Endodermal cell (in vitro differentiated cells): ENCODE data around the gene MACROD2. TPM values are rescaled to one million over a fixed set of nuclear protein-coding genes. Genes with fewer than 3 reads are reported as not detected.

Experiments
- DNase-seq: peaks from one replicate; pipeline ENCODE4 v3.0.0-alpha.2; 2017
- H3K27ac ChIP-seq: 2 replicates; pipeline ENCODE4 v1.5.1; 2013; ENCODE audit warnings: mild to moderate bottlenecking, low read depth, low read length, moderate library complexity
- H3K27me3 ChIP-seq: 2 replicates; pipeline ENCODE4 v1.6.1; 2013; ENCODE audit warnings: mild to moderate bottlenecking, low read length, moderate library complexity; ENCODE audit not compliant: insufficient read depth, control insufficient read depth, poor library complexity, severe bottlenecking
- H3K36me3 ChIP-seq: 2 replicates; pipeline ENCODE4 v1.7.0; 2013; ENCODE audit warnings: mild to moderate bottlenecking, low read length, moderate library complexity; ENCODE audit not compliant: control insufficient read depth, insufficient read depth
- H3K4me1 ChIP-seq: one replicate; pipeline ENCODE4 v1.7.0; 2013; ENCODE audit warnings: low read length; ENCODE audit not compliant: control insufficient read depth, insufficient read depth
- H3K4me3 ChIP-seq: 2 replicates; pipeline ENCODE4 v1.5.1; 2013; ENCODE audit warnings: mild to moderate bottlenecking, low read length, moderate library complexity
- H3K9ac ChIP-seq: 2 replicates; pipeline ENCODE4 v1.6.1; 2013; ENCODE audit warnings: mild to moderate bottlenecking, low read length, moderate library complexity; ENCODE audit not compliant: poor library complexity, severe bottlenecking; ENCODE audit errors: extremely low read depth
- H3K9me3 ChIP-seq: 2 replicates; pipeline ENCODE4 v1.6.1; 2013; ENCODE audit warnings: mild to moderate bottlenecking, low read length, moderate library complexity; ENCODE audit not compliant: control insufficient read depth
- H3K27ac Mint-ChIP-seq: 2 replicates; pipeline ENCODE4 v1.8.0; 2020; ENCODE audit warnings: mixed read lengths
- H3K27me3 Mint-ChIP-seq: 2 replicates; pipeline ENCODE4 v1.8.0; 2021; ENCODE audit warnings: mild to moderate bottlenecking, mixed read lengths; ENCODE audit not compliant: insufficient read depth
- H3K36me3 Mint-ChIP-seq: 2 replicates; pipeline ENCODE4 v1.8.0; 2020; ENCODE audit warnings: low read depth, mixed read lengths
- H3K4me1 Mint-ChIP-seq: 2 replicates; pipeline ENCODE4 v1.8.0; 2020; ENCODE audit warnings: mixed read lengths
- H3K4me3 Mint-ChIP-seq: 2 replicates; pipeline ENCODE4 v1.8.0; 2020; ENCODE audit warnings: mild to moderate bottlenecking, moderate library complexity, mixed read lengths
- H3K9me3 Mint-ChIP-seq: 2 replicates; pipeline ENCODE4 v1.8.0; 2020; ENCODE audit warnings: mild to moderate bottlenecking, mixed read lengths
- CTCF ChIP-seq: fragments of 200-600 bp; sonication (generic); conservative IDR thresholded peaks from 2 replicates; pipeline ENCODE4 v1.5.0; 2021; ENCODE audit warnings: antibody characterized with exemption, mild to moderate bottlenecking
- WGBS, 2 experiments: methylation state at CpG; one replicate each; pipeline versions ENCODE4 v1.1.5 to v1.1.7; 2013; ENCODE audit warnings: missing lambda C conversion rate in 2 of 2, mixed read lengths in 1 of 2; ENCODE audit not compliant: insufficient coverage in 1 of 2, insufficient read length in 1 of 2; 5-methylcytosine and 5-hydroxymethylcytosine counted together
- long read RNA-seq, 4 experiments: library from polyadenylated mRNA in 2 of 4; library from RNA in 1 of 4; library from capped mRNA in 1 of 4; stranded (forward) in 3 of 4; unstranded in 1 of 4; transcript quantifications; one replicate each; pipeline ENCODE4 v2.0.0, GENCODE V29; 2020 to 2021; ENCODE audit warnings: inconsistent platforms in 1 of 4
- polyA plus RNA-seq, 2 experiments: library from polyadenylated mRNA; stranded (reverse); fragments of 50-300 nt; gene quantifications; one replicate each; pipeline ENCODE4 v1.2.3, GENCODE V29; 2013
- total RNA-seq, 2 donors: library from RNA; stranded (reverse); fragmentation: NEBNext Ultra II Directional in 1 of 2; extraction: Animal tissue kit (Norgen Biotek cat#: 25700) in 1 of 2; gene quantifications; 2 replicates in 1 of 2; 3 replicates in 1 of 2; pipeline ENCODE4 v1.2.1, GENCODE V29; 2021

Gene MACROD2
- 1 to 10 TPM; 2.3 to 4.8 TPM for total RNA-seq
- 3.7 TPM for polyA plus RNA-seq (2013, experiment 1 of 2)
- polyA plus RNA-seq (2013, experiment 2 of 2) = 5.5 TPM
- long read RNA-seq, experiment 1 = 0 reads
- long read RNA-seq, experiment 2, partial matches to known transcripts = 0 of 8 reads
- long read RNA-seq, experiment 2, other reads (novel, unspliced or antisense) = 6 of 8 reads
- long read RNA-seq, experiment 3, partial matches to known transcripts = 0 of 3 reads
- long read RNA-seq, experiment 3, other reads (novel, unspliced or antisense) = 3 of 3 reads
- long read RNA-seq, experiment 4, partial matches to known transcripts = 0 of 2 reads
- long read RNA-seq, experiment 4, other reads (novel, unspliced or antisense) = 2 of 2 reads

DNA sequence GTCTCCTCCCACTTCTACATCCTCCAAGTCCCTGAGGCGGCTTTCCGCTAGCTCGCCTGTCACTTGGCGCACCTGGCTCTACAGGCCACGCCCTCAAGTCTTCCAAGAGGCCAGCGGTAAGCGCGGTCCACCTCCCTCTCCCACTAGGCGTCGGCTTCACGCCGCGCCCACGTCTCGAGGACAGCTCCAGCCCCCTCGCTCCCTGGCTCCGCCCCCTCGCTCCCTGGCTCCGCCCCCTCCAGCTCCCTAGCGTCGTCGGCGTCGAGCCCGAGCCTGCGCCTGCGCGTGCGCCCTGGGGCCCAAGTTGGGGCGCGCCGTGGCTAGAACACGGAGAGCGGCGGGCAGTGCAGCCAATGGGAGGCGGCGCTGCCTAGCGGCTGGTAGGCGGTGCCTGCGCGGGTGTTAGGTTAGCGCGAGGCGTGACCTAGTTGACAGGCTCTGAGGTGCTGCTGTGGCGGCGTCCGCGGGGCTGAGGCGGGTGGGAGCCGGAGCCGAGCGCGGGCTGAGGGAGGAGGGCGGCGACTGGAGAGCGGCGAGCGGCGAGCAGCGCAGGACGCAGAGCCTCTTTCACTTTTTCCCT lies at the start of gene MACROD2:
TSS of gene MACROD2 (plus strand) at position 431 of the 580 bp plus-strand sequence.
- peak; percentile 99 for DNase-seq
- TF ChIP-seq CTCF = no peak
- peaks cover 31% of the 10 kb centered on the region for H3K27me3 Mint-ChIP-seq
- no peaks in the 10 kb centered on the region for H3K36me3 ChIP-seq
- H3K4me1 ChIP-seq = no peaks in the 10 kb centered on the region
- peaks cover 18% of the 10 kb centered on the region for H3K9me3 Mint-ChIP-seq
- H3K27ac ChIP-seq = no peak within 1 kb of the TSS
- 0% methylated on average over 8 to 61 of the region's 61 CpGs for WGBS, 2 experiments
- no peaks in the 10 kb centered on the region for H3K36me3 Mint-ChIP-seq
- peaks cover 19% of the 10 kb centered on the region for H3K9me3 ChIP-seq
- peak within 1 kb of the TSS; percentile 71 for H3K4me3 Mint-ChIP-seq
- H3K27me3 ChIP-seq = peaks cover 23% of the 10 kb centered on the region
- peaks cover 9% of the 10 kb centered on the region for H3K4me1 Mint-ChIP-seq
- peak within 1 kb of the TSS; percentile 87 for H3K4me3 ChIP-seq
- peak within 1 kb of the TSS; percentile 61 for H3K27ac Mint-ChIP-seq
- H3K9ac ChIP-seq = peak within 1 kb of the TSS; percentile 29

- no peaks in the 10 kb centered on the region for H3K9me3 ChIP-seq
- peaks cover 1% of the 10 kb centered on the region for H3K9me3 Mint-ChIP-seq
- H3K27ac Mint-ChIP-seq = no peak overlapping the region
- H3K27me3 ChIP-seq = no peaks in the 10 kb centered on the region
- H3K4me1 Mint-ChIP-seq = no peaks in the 10 kb centered on the region
- H3K36me3 Mint-ChIP-seq = no peaks in the 10 kb centered on the region
- H3K36me3 ChIP-seq = no peaks in the 10 kb centered on the region
- no peak overlapping the region for H3K9ac ChIP-seq
- DNase-seq = no peak
- no peaks in the 10 kb centered on the region for H3K4me1 ChIP-seq
- no peak overlapping the region for H3K4me3 ChIP-seq
- 92% methylated on average over 3 of the region's 3 CpGs; no CpG with 5 or more reads in 1 of the 2 experiments for WGBS, 2 experiments
- no peak overlapping the region for H3K4me3 Mint-ChIP-seq
- no peaks in the 10 kb centered on the region for H3K27me3 Mint-ChIP-seq
- H3K27ac ChIP-seq = no peak overlapping the region
- no peak for TF ChIP-seq CTCF
Observed at GRCh38 chr20:13947719-13948118, 47.6 kb upstream of the MACROD2 start.

DNA sequence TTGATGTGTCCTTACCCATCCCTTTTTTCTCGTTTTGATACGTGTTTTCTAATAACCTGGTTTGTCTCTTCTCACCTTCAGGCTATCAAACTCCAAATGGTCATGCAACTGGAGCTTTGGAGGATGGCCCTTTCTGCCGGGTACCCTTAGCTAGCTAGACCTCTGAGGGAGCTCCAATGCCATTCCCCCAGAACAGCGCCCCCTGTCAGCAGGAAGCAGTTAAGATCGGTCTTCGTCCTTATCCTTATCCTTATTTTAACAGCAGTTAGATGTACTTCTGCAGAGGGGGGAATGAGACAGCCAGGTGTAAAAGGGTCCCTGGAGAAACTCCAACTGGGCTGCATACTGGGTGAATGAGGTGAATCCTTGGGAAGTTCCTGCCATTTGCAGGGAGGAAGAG lies 42.1 kb upstream of the MACROD2 start:
- H3K27ac Mint-ChIP-seq = no peak overlapping the region
- WGBS, 2 experiments = 78 to 79% methylated on average over 6 of the region's 6 CpGs
- peaks cover 1% of the 10 kb centered on the region for H3K9me3 Mint-ChIP-seq
- TF ChIP-seq CTCF = peak; percentile 74
- Histone ChIP-seq H3K9ac (no peak overlapping the region), H3K36me3 (no peaks in the 10 kb centered on the region), H3K9me3 (no peaks in the 10 kb centered on the region), H3K4me1 (no peaks in the 10 kb centered on the region), H3K27ac (no peak overlapping the region), H3K27me3 (no peaks in the 10 kb centered on the region), H3K4me3 (no peak overlapping the region)
- peak; percentile 79 for DNase-seq
- H3K4me3 Mint-ChIP-seq = no peak overlapping the region
- H3K27me3 Mint-ChIP-seq = no peaks in the 10 kb centered on the region
- no peaks in the 10 kb centered on the region for H3K4me1 Mint-ChIP-seq
- H3K36me3 Mint-ChIP-seq = no peaks in the 10 kb centered on the region
